PC-9 (cell line): ENCODE results near the gene CYP3A4. TPM values are rescaled to one million over a fixed set of nuclear protein-coding genes. Genes with fewer than 3 reads are reported as not detected.

Experiments used
- BruUV-seq: library from RNA; stranded (reverse); fragments of 400-500 nt; replicated peaks from 2 replicates; lab custom pipeline; 2021; lab: Mats Ljungman, UMichigan
- CTCF ChIA-PET: fragments of 300-600 bp; sonication (Branson Sonifier 250); formaldehyde crosslinking; loops from one replicate; lab custom pipeline; 2022; ENCODE audit warnings: antibody characterized with exemption; lab: Charles Lee
- POLR2A ChIA-PET: fragments of 300-600 bp; sonication (Branson Sonifier 250); formaldehyde crosslinking; loops from one replicate; lab custom pipeline; 2022; ENCODE audit warnings: antibody characterized with exemption; ENCODE audit not compliant: unreplicated experiment; lab: Charles Lee
- DNase-seq, 2 experiments: peaks; one replicate each; pipeline versions ENCODE4 v3.0.0 to v3.0.0-alpha.2; 2015 to 2022; ENCODE audit warnings: mixed read lengths in 1 of 2
- H2AFZ ChIP-seq: fragments of 200-600 bp; sonication (generic); 2 replicates; pipeline ENCODE4 v1.8.1; 2017; ENCODE audit warnings: antibody characterized with exemption
- H3F3A ChIP-seq: fragments of 200-600 bp; sonication (generic); 2 replicates; pipeline ENCODE4 v1.8.1; 2017; ENCODE audit warnings: antibody characterized with exemption, mild to moderate bottlenecking, low read depth; ENCODE audit not compliant: insufficient read depth
- H3K27ac ChIP-seq: fragments of 200-600 bp; sonication (generic); 2 replicates; pipeline ENCODE4 v1.6.1; 2016; ENCODE audit warnings: mixed run types
- H3K27me3 ChIP-seq: fragments of 200-600 bp; sonication (generic); 2 replicates; pipeline ENCODE4 v1.6.1; 2016; ENCODE audit warnings: low read depth, mixed run types; ENCODE audit not compliant: insufficient read depth
- H3K36me3 ChIP-seq: fragments of 200-600 bp; sonication (generic); 2 replicates; pipeline ENCODE4 v1.6.1; 2016; ENCODE audit warnings: low read depth, mixed run types
- H3K4me1 ChIP-seq: fragments of 200-600 bp; sonication (generic); replicated peaks from 2 replicates; pipeline ENCODE4 v1.6.1; 2016; ENCODE audit warnings: mixed run types; ENCODE audit not compliant: insufficient read depth
- H3K4me2 ChIP-seq: fragments of 200-600 bp; sonication (generic); 2 replicates; pipeline ENCODE4 v1.6.1; 2017; ENCODE audit warnings: mixed run types
- H3K4me3 ChIP-seq: fragments of 200-600 bp; sonication (generic); 2 replicates; pipeline ENCODE4 v1.6.1; 2016; ENCODE audit warnings: mixed run types
- H3K79me2 ChIP-seq: fragments of 200-600 bp; sonication (generic); 2 replicates; pipeline ENCODE4 v1.6.1; 2017; ENCODE audit warnings: low read depth, mixed run types
- H3K9me2 ChIP-seq: fragments of 200-600 bp; sonication (generic); 2 replicates; pipeline ENCODE4 v1.8.1; 2017; ENCODE audit warnings: mild to moderate bottlenecking; ENCODE audit not compliant: insufficient read depth
- H3K9me3 ChIP-seq: fragments of 200-600 bp; sonication (generic); 2 replicates; pipeline ENCODE4 v1.8.1; 2016; ENCODE audit warnings: low read depth; ENCODE audit not compliant: insufficient read depth
- H4K20me1 ChIP-seq: fragments of 200-600 bp; sonication (generic); 2 replicates; pipeline ENCODE4 v1.8.1; 2017; ENCODE audit not compliant: insufficient read depth
- CTCF ChIP-seq: fragments of 200-600 bp; sonication (generic); conservative IDR thresholded peaks from 2 replicates; pipeline ENCODE4 v1.6.1; 2017; ENCODE audit warnings: mixed run types, antibody characterized with exemption, mild to moderate bottlenecking, moderate library complexity
- EZH2 ChIP-seq: fragments of 200-600 bp; sonication (generic); IDR thresholded peaks from 2 replicates; pipeline ENCODE4 v1.8.0; 2017; ENCODE audit warnings: antibody characterized with exemption, low read depth
- intact Hi-C: fragments of 100-400 bp; cut with micrococcal nuclease; formaldehyde crosslinking; loops from one replicate; pipeline ENCODE4 v1.10.0; 2022; ENCODE audit not compliant: unreplicated experiment
- total RNA-seq: library from RNA; stranded (reverse); gene quantifications from 2 replicates; pipeline ENCODE4 v1.2.3, GENCODE V29; 2021

Gene CYP3A4
- total RNA-seq, 1 experiment from 2014 or later = not detected

- DNase-seq = no peak
- Histone ChIP-seq H3K79me2 (no peaks in the 10 kb centered on the region), H3F3A (peaks cover 25% of the 10 kb centered on the region), H3K9me3 (no peaks in the 10 kb centered on the region), H3K27me3 (no peaks in the 10 kb centered on the region), H3K4me1 (peaks cover 36% of the 10 kb centered on the region), H3K36me3 (no peaks in the 10 kb centered on the region), H3K9me2 (no peaks in the 10 kb centered on the region), H3K4me2 (no peak overlapping the region), H4K20me1 (no peaks in the 10 kb centered on the region), H3K27ac (no peak overlapping the region), H2AFZ (no peak overlapping the region), H3K4me3 (no peak overlapping the region)
- ChIA-PET CTCF (no interaction called here), POLR2A (no interaction called here)
- intact Hi-C loops = no loop called here
- BruUV-seq = no TSS peak
- no peak for TF ChIP-seq CTCF
- TF ChIP-seq EZH2 = no peak
Measured at GRCh38 chr7:99733003-99733402, 51.0 kb downstream of the CYP3A4 start.

- Histone ChIP-seq H3K4me1 (peaks cover 42% of the 10 kb centered on the region), H2AFZ (no peak overlapping the region), H3K9me2 (no peaks in the 10 kb centered on the region), H3K4me2 (no peak overlapping the region), H3F3A (peaks cover 27% of the 10 kb centered on the region), H3K36me3 (no peaks in the 10 kb centered on the region), H3K79me2 (no peaks in the 10 kb centered on the region), H3K9me3 (no peaks in the 10 kb centered on the region), H3K27ac (no peak overlapping the region), H4K20me1 (no peaks in the 10 kb centered on the region), H3K4me3 (no peak overlapping the region), H3K27me3 (no peaks in the 10 kb centered on the region)
- CTCF ChIA-PET = no interaction called here
- no peak for DNase-seq
- TF ChIP-seq EZH2 (no peak), CTCF (no peak)
- intact Hi-C loops = no loop called here
- no TSS peak for BruUV-seq
- POLR2A ChIA-PET = interaction anchor here (0.6 kb wide), 1 partner anchor 21 kb away, joined by 3 read pairs; no protein-coding TSS in a partner anchor
Measured at GRCh38 chr7:99731638-99732374, 52.2 kb downstream of the CYP3A4 start.

- Histone ChIP-seq H2AFZ (no peak overlapping the region), H3K4me2 (peak overlapping the region; percentile 82; the same call in 1 of the 2 replicates), H3K27me3 (no peaks in the 10 kb centered on the region), H3F3A (peaks cover 27% of the 10 kb centered on the region), H3K9me3 (no peaks in the 10 kb centered on the region), H3K4me1 (peaks cover 42% of the 10 kb centered on the region), H3K9me2 (no peaks in the 10 kb centered on the region), H3K79me2 (no peaks in the 10 kb centered on the region), H3K4me3 (no peak overlapping the region), H3K36me3 (no peaks in the 10 kb centered on the region), H3K27ac (no peak overlapping the region), H4K20me1 (no peaks in the 10 kb centered on the region)
- intact Hi-C loops = no loop called here
- BruUV-seq = no TSS peak
- no peak for DNase-seq
- POLR2A ChIA-PET = interaction anchor here (0.6 kb wide), 1 partner anchor 21 kb away, joined by 3 read pairs; no protein-coding TSS in a partner anchor
- CTCF ChIA-PET = interaction anchor here (0.5 kb wide), 1 partner anchor 811 kb away, joined by 3 read pairs; no protein-coding TSS in a partner anchor
- no peak for TF ChIP-seq CTCF
Measured at GRCh38 chr7:99730992-99731391, 53.0 kb downstream of the CYP3A4 start.
